ENCODE measurements around the gene PI4KB.

DNA sequence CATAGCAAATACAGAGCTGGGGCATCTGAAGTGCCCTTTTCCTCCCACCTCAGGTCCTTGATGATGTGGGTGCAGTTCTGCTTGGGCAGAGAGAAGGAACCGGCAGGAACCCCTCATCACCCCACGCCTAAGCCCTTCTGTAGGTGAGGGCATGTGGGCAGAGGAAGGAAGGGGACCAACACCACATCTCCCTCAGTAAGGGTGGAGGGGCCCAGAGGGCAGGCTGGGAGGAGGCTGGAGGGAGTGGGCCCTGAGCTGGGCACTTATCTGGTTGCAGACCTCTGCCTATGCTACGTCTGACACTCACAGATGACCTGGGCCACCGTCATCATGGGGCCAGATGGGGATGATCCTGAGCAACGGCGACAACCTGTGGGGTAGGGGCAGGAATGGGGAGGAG lies 34.1 kb downstream of the PI4KB start:
- TF ChIP-seq PML (IDR thresholded peaks at IDR 0.05; ENCODE audit: low read length) (no peak), POLR2A (conservative IDR thresholded peaks at IDR 0.05) (no peak), RFX5 (IDR thresholded peaks at IDR 0.05; ENCODE audit: low read depth, low read length) (no peak), E2F5 (CRISPR knock-in tag; IDR thresholded peaks at IDR 0.05) (no peak), ZNF12 (CRISPR knock-in tag; IDR thresholded peaks at IDR 0.05) (no peak), ZNF316 (IDR thresholded peaks at IDR 0.05) (no peak), SIN3B (IDR thresholded peaks at IDR 0.05; ENCODE audit: low read depth) (no peak), FOSL1 (tag; conservative IDR thresholded peaks at IDR 0.05) (no peak), ZNF41 (CRISPR knock-in tag; conservative IDR thresholded peaks at IDR 0.05) (no peak), XRCC5 (IDR thresholded peaks at IDR 0.05; ENCODE audit: low read depth, low read length) (no peak)
- TF ChIP-seq, protein P1, sequence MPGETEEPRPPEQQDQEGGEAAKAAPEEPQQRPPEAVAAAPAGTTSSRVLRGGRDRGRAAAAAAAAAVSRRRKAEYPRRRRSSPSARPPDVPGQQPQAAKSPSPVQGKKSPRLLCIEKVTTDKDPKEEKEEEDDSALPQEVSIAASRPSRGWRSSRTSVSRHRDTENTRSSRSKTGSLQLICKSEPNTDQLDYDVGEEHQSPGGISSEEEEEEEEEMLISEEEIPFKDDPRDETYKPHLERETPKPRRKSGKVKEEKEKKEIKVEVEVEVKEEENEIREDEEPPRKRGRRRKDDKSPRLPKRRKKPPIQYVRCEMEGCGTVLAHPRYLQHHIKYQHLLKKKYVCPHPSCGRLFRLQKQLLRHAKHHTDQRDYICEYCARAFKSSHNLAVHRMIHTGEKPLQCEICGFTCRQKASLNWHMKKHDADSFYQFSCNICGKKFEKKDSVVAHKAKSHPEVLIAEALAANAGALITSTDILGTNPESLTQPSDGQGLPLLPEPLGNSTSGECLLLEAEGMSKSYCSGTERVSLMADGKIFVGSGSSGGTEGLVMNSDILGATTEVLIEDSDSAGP (CRISPR knock-in tag; IDR thresholded peaks at IDR 0.05) = no peak
